ENCODE results near the gene DHDH. TPM values are rescaled to one million over a fixed set of nuclear protein-coding genes. Genes with fewer than 3 reads are reported as not detected.
"Not testable (repeated sequence)": the region's sequence is repeated elsewhere in the genome, so short reads cannot be mapped to it uniquely, and the experiment has no call there.

The DHDH gene
- total RNA-seq, 1 experiment from 2014 or later: 3.3 TPM

GRCh38 chr19:48906324-48906723, 27.2 kb upstream of the DHDH start:
- no TSS peak for BruUV-seq (replicated peaks)
- ChIA-PET POLR2A (no interaction called here), CTCF (interaction anchor here (0.7 kb wide), 1 partner anchor 64 kb away, joined by 6 read pairs; no protein-coding TSS in a partner anchor)
- peaks cover 11% of the 10 kb centered on the region for H3K4me1 Mint-ChIP-seq (ENCODE audit: low read depth, unreplicated experiment)
- H3K9me3 ChIP-seq: no peaks in the 10 kb centered on the region
- no peak overlapping the region for H3K4me3 Mint-ChIP-seq (ENCODE audit: unreplicated experiment)
- no peak overlapping the region for H3K27ac Mint-ChIP-seq (ENCODE audit: unreplicated experiment)
- no peak for TF ChIP-seq CTCF (IDR thresholded peaks at IDR 0.05; ENCODE audit: insufficient read depth in 1 of 2, low read depth in 1 of 2, low read length in 1 of 2, severe bottlenecking in 1 of 2, unreplicated experiment in 1 of 2)
- H3K4me3 ChIP-seq (ENCODE audit: low read depth, low read length): no peak overlapping the region
- intact Hi-C loops (cut with micrococcal nuclease; ENCODE audit: unreplicated experiment): no loop called here
- H3K27me3 Mint-ChIP-seq (ENCODE audit: insufficient read depth, unreplicated experiment): no peaks in the 10 kb centered on the region
- H3K27me3 ChIP-seq (replicated peaks; ENCODE audit: control insufficient read depth, insufficient read depth, low read length): no peaks in the 10 kb centered on the region
- H3K36me3 ChIP-seq (ENCODE audit: control insufficient read depth, insufficient read depth, low read length): peaks cover 2% of the 10 kb centered on the region; the same call in 1 of the 2 replicates
- H3K36me3 Mint-ChIP-seq (ENCODE audit: insufficient read depth, unreplicated experiment): peaks cover 54% of the 10 kb centered on the region
- H3K4me1 ChIP-seq: peaks cover 18% of the 10 kb centered on the region
- no peaks in the 10 kb centered on the region for H3K9me3 Mint-ChIP-seq (ENCODE audit: unreplicated experiment)
- no peak for DNase-seq

- intact Hi-C loops (cut with micrococcal nuclease; ENCODE audit: unreplicated experiment): no loop called here
- H3K27me3 Mint-ChIP-seq (ENCODE audit: insufficient read depth, unreplicated experiment): no peaks in the 10 kb centered on the region
- Histone ChIP-seq H3K4me1 (peaks cover 16% of the 10 kb centered on the region), H3K36me3 (ENCODE audit: control insufficient read depth, insufficient read depth, low read length) (peaks cover 2% of the 10 kb centered on the region; the same call in 1 of the 2 replicates), H3K9me3 (no peaks in the 10 kb centered on the region), H3K4me3 (ENCODE audit: low read depth, low read length) (no peak overlapping the region), H3K27me3 (replicated peaks; ENCODE audit: control insufficient read depth, insufficient read depth, low read length) (no peaks in the 10 kb centered on the region)
- peaks cover 11% of the 10 kb centered on the region for H3K4me1 Mint-ChIP-seq (ENCODE audit: low read depth, unreplicated experiment)
- TF ChIP-seq CTCF (IDR thresholded peaks at IDR 0.05; ENCODE audit: insufficient read depth in 1 of 2, low read depth in 1 of 2, low read length in 1 of 2, severe bottlenecking in 1 of 2, unreplicated experiment in 1 of 2): no peak
- H3K27ac Mint-ChIP-seq (ENCODE audit: unreplicated experiment): peak overlapping the region; percentile 71
- peak overlapping the region; percentile 39 for H3K4me3 Mint-ChIP-seq (ENCODE audit: unreplicated experiment)
- peaks cover 65% of the 10 kb centered on the region for H3K36me3 Mint-ChIP-seq (ENCODE audit: insufficient read depth, unreplicated experiment)
- CTCF ChIA-PET: no interaction called here
- DNase-seq: peak; percentile 72 to 88
- BruUV-seq (replicated peaks): no TSS peak
- no peaks in the 10 kb centered on the region for H3K9me3 Mint-ChIP-seq (ENCODE audit: unreplicated experiment)
- POLR2A ChIA-PET: no interaction called here
Observed at GRCh38 chr19:48907671-48908070, 25.8 kb upstream of the DHDH start.

GRCh38 chr19:48909424-48910077, 23.9 kb upstream of the DHDH start:
- H3K4me3 Mint-ChIP-seq (ENCODE audit: unreplicated experiment); H3K27me3 ChIP-seq (replicated peaks; ENCODE audit: control insufficient read depth, insufficient read depth, low read length); H3K9me3 ChIP-seq; H3K27ac Mint-ChIP-seq (ENCODE audit: unreplicated experiment); intact Hi-C loops (cut with micrococcal nuclease; ENCODE audit: unreplicated experiment); POLR2A ChIA-PET; H3K9me3 Mint-ChIP-seq (ENCODE audit: unreplicated experiment); DNase-seq; BruUV-seq (replicated peaks); CTCF ChIA-PET; H3K36me3 ChIP-seq (ENCODE audit: control insufficient read depth, insufficient read depth, low read length); H3K4me3 ChIP-seq (ENCODE audit: low read depth, low read length); H3K27me3 Mint-ChIP-seq (ENCODE audit: insufficient read depth, unreplicated experiment): not testable (repeated sequence)
- peaks cover 11% of the 10 kb centered on the region for H3K4me1 Mint-ChIP-seq (ENCODE audit: low read depth, unreplicated experiment)
- H3K36me3 Mint-ChIP-seq (ENCODE audit: insufficient read depth, unreplicated experiment): peaks cover 77% of the 10 kb centered on the region
- peaks cover 16% of the 10 kb centered on the region for H3K4me1 ChIP-seq
